ENCODE results near the gene HSP90B1. TPM values are rescaled to one million over a fixed set of nuclear protein-coding genes. Genes with fewer than 3 reads are reported as not detected.

HSP90B1 gene
- total RNA-seq (806 TPM), polyA plus RNA-seq (ENCODE audit: insufficient read depth, low read depth, low replicate concordance) (521 TPM)
- long read RNA-seq, donor 1, transcript HSP90B1-201 (18 exons, 2,858 nt): major isoform, 19 of 345 reads
- long read RNA-seq, donor 1, transcript HSP90B1-204 (2 exons, 839 nt): minor isoform, 6 of 345 reads
- long read RNA-seq, donor 1, partial matches to known transcripts: 320 of 345 reads
- long read RNA-seq, donor 1, other reads (novel, unspliced or antisense): 0 of 345 reads
- long read RNA-seq, donor 2, transcript HSP90B1-204 (2 exons, 839 nt): minor isoform, 9 of 389 reads
- long read RNA-seq, donor 2, transcript HSP90B1-201 (18 exons, 2,858 nt): major isoform, 37 of 389 reads
- long read RNA-seq, donor 2, partial matches to known transcripts: 332 of 389 reads
- long read RNA-seq, donor 2, other reads (novel, unspliced or antisense): 11 of 389 reads
- long read RNA-seq, donor 3, transcript HSP90B1-201 (18 exons, 2,858 nt): major isoform, 67 of 558 reads
- long read RNA-seq, donor 3, transcript HSP90B1-204 (2 exons, 839 nt): minor isoform, 7 of 558 reads
- long read RNA-seq, donor 3, partial matches to known transcripts: 423 of 558 reads
- long read RNA-seq, donor 3, other reads (novel, unspliced or antisense): 54 of 558 reads
- long read RNA-seq, donor 4, transcript HSP90B1-201 (18 exons, 2,858 nt): major isoform, 76 of 363 reads
- long read RNA-seq, donor 4, transcript HSP90B1-204 (2 exons, 839 nt): minor isoform, 7 of 363 reads
- long read RNA-seq, donor 4, partial matches to known transcripts: 235 of 363 reads
- long read RNA-seq, donor 4, other reads (novel, unspliced or antisense): 43 of 363 reads
- long read RNA-seq, donor 5, partial matches to known transcripts: 5 of 8 reads
- long read RNA-seq, donor 5, other reads (novel, unspliced or antisense): 0 of 8 reads
- long read RNA-seq, donor 6, transcript HSP90B1-201 (18 exons, 2,858 nt): major isoform, 28 of 523 reads
- long read RNA-seq, donor 6, transcript HSP90B1-204 (2 exons, 839 nt): minor isoform, 6 of 523 reads
- long read RNA-seq, donor 6, partial matches to known transcripts: 451 of 523 reads
- long read RNA-seq, donor 6, other reads (novel, unspliced or antisense): 33 of 523 reads
- long read RNA-seq, donor 7, transcript HSP90B1-201 (18 exons, 2,858 nt): major isoform, 241 of 522 reads
- long read RNA-seq, donor 7, partial matches to known transcripts: 252 of 522 reads
- long read RNA-seq, donor 7, other reads (novel, unspliced or antisense): 29 of 522 reads
- long read RNA-seq, donor 8, transcript HSP90B1-201 (18 exons, 2,858 nt): major isoform, 17 of 325 reads
- long read RNA-seq, donor 8, partial matches to known transcripts: 297 of 325 reads
- long read RNA-seq, donor 8, other reads (novel, unspliced or antisense): 7 of 325 reads
- long read RNA-seq, donor 9, transcript HSP90B1-201 (18 exons, 2,858 nt): major isoform, 13 of 180 reads
- long read RNA-seq, donor 9, partial matches to known transcripts: 162 of 180 reads
- long read RNA-seq, donor 9, other reads (novel, unspliced or antisense): 0 of 180 reads
- long read RNA-seq, donor 10, transcript HSP90B1-201 (18 exons, 2,858 nt): major isoform, 24 of 417 reads
- long read RNA-seq, donor 10, transcript HSP90B1-204 (2 exons, 839 nt): minor isoform, 14 of 417 reads
- long read RNA-seq, donor 10, partial matches to known transcripts: 346 of 417 reads
- long read RNA-seq, donor 10, other reads (novel, unspliced or antisense): 30 of 417 reads

DNA sequence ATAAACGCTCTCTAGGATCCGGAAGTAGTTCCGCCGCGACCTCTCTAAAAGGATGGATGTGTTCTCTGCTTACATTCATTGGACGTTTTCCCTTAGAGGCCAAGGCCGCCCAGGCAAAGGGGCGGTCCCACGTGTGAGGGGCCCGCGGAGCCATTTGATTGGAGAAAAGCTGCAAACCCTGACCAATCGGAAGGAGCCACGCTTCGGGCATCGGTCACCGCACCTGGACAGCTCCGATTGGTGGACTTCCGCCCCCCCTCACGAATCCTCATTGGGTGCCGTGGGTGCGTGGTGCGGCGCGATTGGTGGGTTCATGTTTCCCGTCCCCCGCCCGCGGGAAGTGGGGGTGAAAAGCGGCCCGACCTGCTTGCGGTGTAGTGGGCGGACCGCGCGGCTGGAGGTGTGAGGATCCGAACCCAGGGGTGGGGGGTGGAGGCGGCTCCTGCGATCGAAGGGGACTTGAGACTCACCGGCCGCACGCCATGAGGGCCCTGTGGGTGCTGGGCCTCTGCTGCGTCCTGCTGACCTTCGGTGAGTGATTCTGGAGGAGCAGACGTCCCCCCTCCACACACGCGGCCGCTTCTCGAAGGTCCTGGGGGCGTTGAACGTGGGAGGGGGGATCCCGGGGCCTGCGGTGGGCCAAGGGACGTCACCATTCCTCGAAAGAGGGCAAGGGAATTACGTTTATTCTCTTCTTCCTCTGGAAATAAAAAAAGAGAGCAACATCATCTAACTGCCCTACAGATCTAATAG, at the start of gene HSP90B1:
TSS of gene HSP90B1 (plus strand) at position 377 of the 753 bp plus-strand sequence. CDS start at position 483, 106 bp downstream.
- Histone ChIP-seq H3K36me3 (ENCODE audit: control insufficient read depth in 2 of 3, insufficient read depth in 3 of 3, low read length in 3 of 3) (peaks cover 3 to 27% (median 15%) of the 10 kb centered on the region in 3 donors), H3K9me3 (ENCODE audit: control insufficient read depth in 2 of 3, insufficient read depth in 1 of 3, low read length in 3 of 3) (no peaks in the 10 kb centered on the region), H3K4me1 (ENCODE audit: control insufficient read depth in 2 of 3, insufficient read depth in 2 of 3, low read depth in 1 of 3, low read length in 3 of 3) (peaks cover 0 to 22% (median 21%) of the 10 kb centered on the region in 3 donors), H3K27ac (ENCODE audit: low read depth in 2 of 2, low read length in 2 of 2) (peak within 1 kb of the TSS; percentile 92 to 99), H3K4me3 (ENCODE audit: low read length in 3 of 3) (peak within 1 kb of the TSS; percentile 86 to 97 (median 95)), H3K9ac (ENCODE audit: low read length in 3 of 3) (peak within 1 kb of the TSS; percentile 86 to 93 (median 88)), H3K27me3 (ENCODE audit: control insufficient read depth, insufficient read depth, low read length) (no peaks in the 10 kb centered on the region)
- intact Hi-C loops (cut with DNase I): no loop called here
- TF ChIP-seq, protein P1, sequence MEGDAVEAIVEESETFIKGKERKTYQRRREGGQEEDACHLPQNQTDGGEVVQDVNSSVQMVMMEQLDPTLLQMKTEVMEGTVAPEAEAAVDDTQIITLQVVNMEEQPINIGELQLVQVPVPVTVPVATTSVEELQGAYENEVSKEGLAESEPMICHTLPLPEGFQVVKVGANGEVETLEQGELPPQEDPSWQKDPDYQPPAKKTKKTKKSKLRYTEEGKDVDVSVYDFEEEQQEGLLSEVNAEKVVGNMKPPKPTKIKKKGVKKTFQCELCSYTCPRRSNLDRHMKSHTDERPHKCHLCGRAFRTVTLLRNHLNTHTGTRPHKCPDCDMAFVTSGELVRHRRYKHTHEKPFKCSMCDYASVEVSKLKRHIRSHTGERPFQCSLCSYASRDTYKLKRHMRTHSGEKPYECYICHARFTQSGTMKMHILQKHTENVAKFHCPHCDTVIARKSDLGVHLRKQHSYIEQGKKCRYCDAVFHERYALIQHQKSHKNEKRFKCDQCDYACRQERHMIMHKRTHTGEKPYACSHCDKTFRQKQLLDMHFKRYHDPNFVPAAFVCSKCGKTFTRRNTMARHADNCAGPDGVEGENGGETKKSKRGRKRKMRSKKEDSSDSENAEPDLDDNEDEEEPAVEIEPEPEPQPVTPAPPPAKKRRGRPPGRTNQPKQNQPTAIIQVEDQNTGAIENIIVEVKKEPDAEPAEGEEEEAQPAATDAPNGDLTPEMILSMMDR (IDR thresholded peaks at IDR 0.05; ENCODE audit: borderline replicate concordance, extremely low read depth, insufficient read depth): no peak
- DNase-seq (peak; percentile 100), FAIRE-seq (peak; percentile 99)

DNA sequence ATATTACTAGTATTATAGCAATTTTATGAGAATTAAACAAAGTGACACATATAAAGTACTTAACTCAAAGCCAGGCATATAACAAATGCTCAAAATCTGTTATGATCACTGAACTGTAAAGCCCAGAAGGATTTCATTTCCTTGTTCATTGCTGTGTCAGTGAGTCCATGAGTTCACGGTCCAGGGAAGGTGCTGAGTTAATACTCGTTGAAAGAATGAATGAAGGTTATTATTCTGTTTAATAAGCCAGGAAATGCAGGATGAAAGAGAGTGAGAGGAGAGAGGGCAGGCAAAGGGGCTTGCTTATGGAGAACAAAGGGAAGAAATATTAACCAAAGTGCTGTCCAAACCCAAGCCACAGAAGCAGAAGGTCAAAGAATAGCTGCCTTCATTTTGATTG, 48.9 kb upstream of the HSP90B1 start:
- peaks cover 0 to 3% (median 0%) of the 10 kb centered on the region in 3 donors for H3K4me1 ChIP-seq (ENCODE audit: control insufficient read depth in 2 of 3, insufficient read depth in 2 of 3, low read depth in 1 of 3, low read length in 3 of 3)
- H3K27me3 ChIP-seq (ENCODE audit: control insufficient read depth, insufficient read depth, low read length): no peaks in the 10 kb centered on the region
- no peak for FAIRE-seq
- peak in 2 of 5 donors; percentile 44 to 54 for DNase-seq
- H3K27ac ChIP-seq (ENCODE audit: low read depth in 2 of 2, low read length in 2 of 2): peak overlapping the region in 1 of 2 donors; percentile 28
- no peak overlapping the region for H3K4me3 ChIP-seq (ENCODE audit: low read length in 3 of 3)
- no peak overlapping the region for H3K9ac ChIP-seq (ENCODE audit: low read length in 3 of 3)
- intact Hi-C loops (cut with DNase I): no loop called here
- no peaks in the 10 kb centered on the region for H3K36me3 ChIP-seq (ENCODE audit: control insufficient read depth in 2 of 3, insufficient read depth in 3 of 3, low read length in 3 of 3)
- H3K9me3 ChIP-seq (ENCODE audit: control insufficient read depth in 2 of 3, insufficient read depth in 1 of 3, low read length in 3 of 3): no peaks in the 10 kb centered on the region
- TF ChIP-seq, protein P1 (IDR thresholded peaks at IDR 0.05; ENCODE audit: borderline replicate concordance, extremely low read depth, insufficient read depth): no peak
